SH-SY5Y (cell line): ENCODE measurements around the gene XCL2.
"Not testable (repeated sequence)": the region's sequence is repeated elsewhere in the genome, so short reads cannot be mapped to it uniquely, and the experiment has no call there.

Source experiments
- GATA2 ChIP-seq: IDR thresholded peaks from 2 replicates; pipeline ENCODE4 v1.6.1; 2011; ENCODE audit warnings: mild to moderate bottlenecking, low read depth, low read length
- GATA3 ChIP-seq: IDR thresholded peaks from 2 replicates; pipeline ENCODE4 v1.6.1; 2011; ENCODE audit warnings: low read depth, mild to moderate bottlenecking, low read length, moderate library complexity

- TF ChIP-seq GATA3, GATA2: not testable (repeated sequence)
Observed at GRCh38 chr1:168543840-168544498, at the start of gene XCL2.
